SU-DHL-6 (cell line): ENCODE results near the gene IQCE.

Experiments used
- H2AFZ ChIP-seq: fragments of 200-600 bp; sonication (generic); 2 replicates; pipeline ENCODE4 v1.6.1; 2014; ENCODE audit warnings: low read depth, mild to moderate bottlenecking, moderate library complexity, mixed read lengths, antibody characterized with exemption, low read length; ENCODE audit not compliant: severe bottlenecking
- H3F3A ChIP-seq: fragments of 200-600 bp; shearing (Covaris generic); 2 replicates; pipeline ENCODE4 v1.6.0; 2016; ENCODE audit warnings: antibody characterized with exemption, mild to moderate bottlenecking; ENCODE audit not compliant: insufficient read depth
- H3K27ac ChIP-seq: fragments of 200-600 bp; sonication (generic); 2 replicates; pipeline ENCODE4 v1.5.1; 2016; ENCODE audit warnings: low read depth, mild to moderate bottlenecking, low read length, moderate library complexity, mixed read lengths
- H3K27me3 ChIP-seq: fragments of 200-600 bp; sonication (generic), shearing (Covaris generic); 2 replicates; pipeline ENCODE4 v1.6.0; 2014; ENCODE audit warnings: mild to moderate bottlenecking, low read length
- H3K36me3 ChIP-seq: fragments of 200-600 bp; sonication (generic); 2 replicates; pipeline ENCODE4 v1.6.1; 2014; ENCODE audit warnings: mild to moderate bottlenecking, low read length, mixed read lengths
- H3K4me2 ChIP-seq: fragments of 300-600, 200-600 bp; shearing (Covaris generic), sonication (generic); 2 replicates; pipeline ENCODE4 v1.6.0; 2014; ENCODE audit warnings: low read length, low read depth, mild to moderate bottlenecking; ENCODE audit not compliant: poor library complexity, severe bottlenecking
- H3K4me3 ChIP-seq: fragments of 200-600 bp; sonication (generic); 2 replicates; pipeline ENCODE4 v1.5.1; 2014; ENCODE audit warnings: antibody characterized with exemption, low read length, mild to moderate bottlenecking, mixed read lengths; ENCODE audit not compliant: insufficient read depth, poor library complexity, severe bottlenecking
- H3K79me2 ChIP-seq: fragments of 200-600 bp; sonication (generic); 2 replicates; pipeline ENCODE4 v1.6.1; 2014; ENCODE audit warnings: mild to moderate bottlenecking, low read length, moderate library complexity; ENCODE audit not compliant: insufficient read depth
- H3K9ac ChIP-seq: fragments of 200-600 bp; sonication (generic); 2 replicates; pipeline ENCODE4 v1.7.0; 2014; ENCODE audit warnings: mild to moderate bottlenecking, low read length
- H3K9me2 ChIP-seq: fragments of 200-600 bp; sonication (generic); replicated peaks from 2 replicates; pipeline ENCODE4 v1.6.1; 2014; ENCODE audit warnings: low read length; ENCODE audit not compliant: insufficient read depth
- H3K9me3 ChIP-seq: fragments of 200-600 bp; sonication (generic); 2 replicates; pipeline ENCODE4 v1.6.1; 2014; ENCODE audit warnings: low read length, mixed read lengths; ENCODE audit not compliant: insufficient read depth
- H4K20me1 ChIP-seq: fragments of 200-600 bp; sonication (generic); 2 replicates; pipeline ENCODE4 v1.6.1; 2014; ENCODE audit warnings: low read depth, mild to moderate bottlenecking, antibody characterized with exemption, low read length, moderate library complexity, mixed read lengths
- CTCF ChIP-seq: fragments of 200-600 bp; sonication (generic); IDR thresholded peaks from one replicate; pipeline ENCODE4 v1.5.1; 2017; ENCODE audit warnings: antibody characterized with exemption, mild to moderate bottlenecking, low read length, moderate library complexity; ENCODE audit not compliant: insufficient read depth, poor library complexity, severe bottlenecking
- EZH2phosphoT487 ChIP-seq: fragments of 200-600 bp; sonication (generic), shearing (Covaris generic); conservative IDR thresholded peaks from 2 replicates; pipeline ENCODE4 v1.6.1; 2018; ENCODE audit warnings: mild to moderate bottlenecking, antibody characterized with exemption, low read length, moderate library complexity, mixed read lengths

The IQCE gene

GRCh38 chr7:2522780-2523433 lies 35.9 kb upstream of the IQCE start:
- H3F3A ChIP-seq = no peaks in the 10 kb centered on the region
- no peaks in the 10 kb centered on the region for H3K79me2 ChIP-seq
- H3K9me2 ChIP-seq = no peaks in the 10 kb centered on the region
- H4K20me1 ChIP-seq = no peaks in the 10 kb centered on the region
- no peaks in the 10 kb centered on the region for H3K36me3 ChIP-seq
- H2AFZ ChIP-seq = no peak overlapping the region
- no peak for TF ChIP-seq EZH2phosphoT487
- no peak for TF ChIP-seq CTCF
- no peaks in the 10 kb centered on the region for H3K9me3 ChIP-seq
- H3K27me3 ChIP-seq = peaks cover 4% of the 10 kb centered on the region; the same call in 1 of the 2 replicates
- no peak overlapping the region for H3K4me3 ChIP-seq
- H3K4me2 ChIP-seq = no peak overlapping the region
- no peak overlapping the region for H3K9ac ChIP-seq
- no peak overlapping the region for H3K27ac ChIP-seq

GRCh38 chr7:2523461-2523936 lies 35.3 kb upstream of the IQCE start:
- Histone ChIP-seq H3K4me2 (no peak overlapping the region), H3K27me3 (peaks cover 4% of the 10 kb centered on the region; the same call in 1 of the 2 replicates), H3F3A (no peaks in the 10 kb centered on the region), H3K4me3 (no peak overlapping the region), H3K9me3 (no peaks in the 10 kb centered on the region), H4K20me1 (no peaks in the 10 kb centered on the region), H3K9ac (no peak overlapping the region), H3K79me2 (no peaks in the 10 kb centered on the region), H3K36me3 (no peaks in the 10 kb centered on the region), H3K9me2 (no peaks in the 10 kb centered on the region), H3K27ac (no peak overlapping the region), H2AFZ (no peak overlapping the region)
- TF ChIP-seq EZH2phosphoT487 (no peak), CTCF (no peak)

GRCh38 chr7:2523941-2524807 lies 34.6 kb upstream of the IQCE start:
- no peak overlapping the region for H3K9ac ChIP-seq

More at GRCh38 chr7:2523941-2524807, 34.6 kb upstream of the IQCE start:
- no peaks in the 10 kb centered on the region for H3K9me3 ChIP-seq
- H2AFZ ChIP-seq = no peak overlapping the region
- no peaks in the 10 kb centered on the region for H4K20me1 ChIP-seq
- H3K4me2 ChIP-seq = no peak overlapping the region
- no peaks in the 10 kb centered on the region for H3F3A ChIP-seq
- no peaks in the 10 kb centered on the region for H3K79me2 ChIP-seq
- H3K4me3 ChIP-seq = no peak overlapping the region
- H3K27ac ChIP-seq = no peak overlapping the region
- TF ChIP-seq CTCF = no peak
- TF ChIP-seq EZH2phosphoT487 = no peak
- no peaks in the 10 kb centered on the region for H3K9me2 ChIP-seq
- no peaks in the 10 kb centered on the region for H3K36me3 ChIP-seq
- peaks cover 4% of the 10 kb centered on the region; the same call in 1 of the 2 replicates for H3K27me3 ChIP-seq
